HEK293 (cell line): Measurements from ENCODE around the gene PCDHGB5.
A peak's percentile ranks its signal among the peaks of the same experiment; 100 is the strongest.

ENCODE experiments used
- CTCF ChIP-seq: fragments of 450-650 bp; formaldehyde crosslinking; IDR thresholded peaks from 2 replicates; pipeline ENCODE4 v1.5.1; 2016; ENCODE audit warnings: missing biosample characterization, missing genetic modification characterization
- GLIS1 ChIP-seq: fragments of 450-650 bp; formaldehyde crosslinking; IDR thresholded peaks from 2 replicates; pipeline ENCODE4 v1.5.1; 2016; ENCODE audit warnings: missing biosample characterization, missing genetic modification characterization
- GLIS2 ChIP-seq: fragments of 450-650 bp; formaldehyde crosslinking; IDR thresholded peaks from 2 replicates; pipeline ENCODE4 v1.5.1; 2016; ENCODE audit warnings: missing biosample characterization, missing genetic modification characterization
- HOXA7 ChIP-seq: sonication (generic); formaldehyde crosslinking; IDR thresholded peaks from 2 replicates; pipeline ENCODE4 v1.8.1; 2022; ENCODE audit warnings: missing genetic modification reagents, borderline replicate concordance
- KLF10 ChIP-seq: fragments of 450-650 bp; IDR thresholded peaks from 2 replicates; pipeline ENCODE4 v1.5.1; 2018; ENCODE audit warnings: missing biosample characterization, mild to moderate bottlenecking, missing genetic modification characterization
- KLF16 ChIP-seq: fragments of 450-650 bp; formaldehyde crosslinking; IDR thresholded peaks from 2 replicates; pipeline ENCODE4 v1.5.1; 2017; ENCODE audit warnings: missing biosample characterization, missing genetic modification characterization
- PRDM6 ChIP-seq: fragments of 450-650 bp; formaldehyde crosslinking; IDR thresholded peaks from 2 replicates; pipeline ENCODE4 v1.5.1; 2017; ENCODE audit warnings: missing biosample characterization, missing genetic modification characterization
- SP7 ChIP-seq: fragments of 450-650 bp; formaldehyde crosslinking; IDR thresholded peaks from 2 replicates; pipeline ENCODE4 v1.5.1; 2016; ENCODE audit warnings: missing biosample characterization, missing genetic modification characterization
- TRIM28 ChIP-seq: IDR thresholded peaks from 2 replicates; pipeline ENCODE4 v1.6.1; 2011; ENCODE audit warnings: low read length, control low read depth, borderline replicate concordance
- YY1 ChIP-seq: fragments of 450-650 bp; formaldehyde crosslinking; IDR thresholded peaks from 2 replicates; pipeline ENCODE4 v1.5.1; 2018; ENCODE audit warnings: missing biosample characterization, missing genetic modification characterization
- ZBTB1 ChIP-seq: fragments of 450-650 bp; formaldehyde crosslinking; IDR thresholded peaks from 2 replicates; pipeline ENCODE4 v1.5.1; 2016; ENCODE audit warnings: missing biosample characterization, missing genetic modification characterization
- ZBTB21 ChIP-seq: fragments of 450-650 bp; formaldehyde crosslinking; IDR thresholded peaks from 2 replicates; pipeline ENCODE4 v1.5.1; 2017; ENCODE audit warnings: missing biosample characterization, missing genetic modification characterization
- ZBTB44 ChIP-seq: fragments of 450-650 bp; IDR thresholded peaks from 2 replicates; pipeline ENCODE4 v1.5.1; 2018; ENCODE audit warnings: missing biosample characterization, mild to moderate bottlenecking, missing genetic modification characterization
- ZEB2 ChIP-seq: fragments of 450-650 bp; formaldehyde crosslinking; IDR thresholded peaks from 2 replicates; pipeline ENCODE4 v1.5.1; 2016; ENCODE audit warnings: missing biosample characterization, missing genetic modification characterization
- ZFP41 ChIP-seq: fragments of 450-650 bp; formaldehyde crosslinking; IDR thresholded peaks from 2 replicates; pipeline ENCODE4 v1.5.1; 2016; ENCODE audit warnings: missing biosample characterization, missing genetic modification characterization, borderline replicate concordance
- ZIC2 ChIP-seq: fragments of 450-650 bp; formaldehyde crosslinking; IDR thresholded peaks from 2 replicates; pipeline ENCODE4 v1.5.1; 2016; ENCODE audit warnings: missing biosample characterization, missing genetic modification characterization
- ZNF132 ChIP-seq: fragments of 450-650 bp; formaldehyde crosslinking; IDR thresholded peaks from 2 replicates; pipeline ENCODE4 v1.5.1; 2017; ENCODE audit warnings: missing biosample characterization, missing genetic modification characterization, borderline replicate concordance
- ZNF148 ChIP-seq: fragments of 450-650 bp; formaldehyde crosslinking; IDR thresholded peaks from 2 replicates; pipeline ENCODE4 v1.5.0; 2017; ENCODE audit warnings: missing biosample characterization, missing genetic modification characterization, borderline replicate concordance
- ZNF184 ChIP-seq: fragments of 450-650 bp; IDR thresholded peaks from 2 replicates; pipeline ENCODE4 v1.5.1; 2018; ENCODE audit warnings: missing biosample characterization, mild to moderate bottlenecking, missing genetic modification characterization
- ZNF2 ChIP-seq: fragments of 450-650 bp; formaldehyde crosslinking; IDR thresholded peaks from 2 replicates; pipeline ENCODE4 v1.5.1; 2016; ENCODE audit warnings: missing biosample characterization, missing genetic modification characterization
- ZNF513 ChIP-seq: fragments of 450-650 bp; IDR thresholded peaks from 2 replicates; pipeline ENCODE4 v1.5.1; 2018; ENCODE audit warnings: missing biosample characterization, missing genetic modification characterization
- ZNF548 ChIP-seq: fragments of 450-650 bp; formaldehyde crosslinking; IDR thresholded peaks from 2 replicates; pipeline ENCODE4 v1.5.1; 2016; ENCODE audit warnings: missing biosample characterization, missing genetic modification characterization
- ZNF549 ChIP-seq: fragments of 450-650 bp; IDR thresholded peaks from 2 replicates; pipeline ENCODE4 v1.5.1; 2018; ENCODE audit warnings: missing biosample characterization, missing genetic modification characterization, mild to moderate bottlenecking, inconsistent platforms, moderate library complexity
- ZNF558 ChIP-seq: fragments of 450-650 bp; formaldehyde crosslinking; IDR thresholded peaks from 2 replicates; pipeline ENCODE4 v1.5.1; 2016; ENCODE audit warnings: missing biosample characterization, missing genetic modification characterization
- ZNF561 ChIP-seq: fragments of 450-650 bp; IDR thresholded peaks from 2 replicates; pipeline ENCODE4 v1.5.1; 2018; ENCODE audit warnings: missing biosample characterization, missing genetic modification characterization, borderline replicate concordance
- ZNF776 ChIP-seq: fragments of 450-650 bp; formaldehyde crosslinking; IDR thresholded peaks from 2 replicates; pipeline ENCODE4 v1.5.0; 2017; ENCODE audit warnings: missing biosample characterization, missing genetic modification characterization, borderline replicate concordance
- ZNF792 ChIP-seq: fragments of 450-650 bp; formaldehyde crosslinking; IDR thresholded peaks from 2 replicates; pipeline ENCODE4 v1.5.1; 2016; ENCODE audit warnings: missing biosample characterization, missing genetic modification characterization
- ZNF830 ChIP-seq: fragments of 450-650 bp; IDR thresholded peaks from 2 replicates; pipeline ENCODE4 v1.5.0; 2018; ENCODE audit warnings: missing biosample characterization, missing genetic modification characterization, low read depth, mild to moderate bottlenecking, moderate library complexity
- TF ChIP-seq, protein P1 (sequence below): sonication (generic); formaldehyde crosslinking; IDR thresholded peaks from 2 replicates; pipeline ENCODE4 v1.8.1; 2022; ENCODE audit warnings: mild to moderate bottlenecking, moderate library complexity, missing genetic modification reagents

PCDHGB5 gene

GRCh38 chr5:141420855-141421488 lies 23.2 kb downstream of the PCDHGB5 start, which contains the start of gene PCDHGA11 (continued):
- TF ChIP-seq ZNF184 (tag by site-specific recombination) (peak; percentile 33; the same call in 1 of the 2 replicates), ZNF132 (tag by site-specific recombination) (no peak), YY1 (tag by site-specific recombination) (peak; percentile 63; the same call in 1 of the 2 replicates), PRDM6 (no peak), ZFP41 (tag by site-specific recombination) (no peak), CTCF (tag by site-specific recombination) (peak; percentile 59), ZBTB44 (tag by site-specific recombination) (0 out of 2 replicates have a peak, but pooled peaks have one; percentile 31), ZNF558 (tag by site-specific recombination) (0 out of 2 replicates have a peak, but pooled peaks have one; percentile 24), KLF10 (tag by site-specific recombination) (no peak), ZEB2 (0 out of 2 replicates have a peak, but pooled peaks have one; percentile 21), ZNF549 (tag by site-specific recombination) (no peak), GLIS1 (tag by site-specific recombination) (no peak; the same call in 1 of the 2 replicates), KLF16 (tag by site-specific recombination) (no peak), ZNF830 (no peak), GLIS2 (tag by site-specific recombination) (peak; percentile 51; the same call in 1 of the 2 replicates), HOXA7 (CRISPR knock-in tag) (no peak), ZNF776 (tag by site-specific recombination) (no peak), ZNF561 (no peak), ZNF513 (no peak), SP7 (tag by site-specific recombination) (0 out of 2 replicates have a peak, but pooled peaks have one; percentile 28), ZNF548 (no peak), ZBTB21 (tag by site-specific recombination) (no peak), TRIM28 (no peak), ZNF792 (tag by site-specific recombination) (no peak), ZNF2 (tag by site-specific recombination) (peak; percentile 70), ZBTB1 (tag by site-specific recombination) (no peak), ZIC2 (tag by site-specific recombination) (peak; percentile 30; the same call in 1 of the 2 replicates), ZNF148 (tag by site-specific recombination) (no peak)
- TF ChIP-seq, protein P1, sequence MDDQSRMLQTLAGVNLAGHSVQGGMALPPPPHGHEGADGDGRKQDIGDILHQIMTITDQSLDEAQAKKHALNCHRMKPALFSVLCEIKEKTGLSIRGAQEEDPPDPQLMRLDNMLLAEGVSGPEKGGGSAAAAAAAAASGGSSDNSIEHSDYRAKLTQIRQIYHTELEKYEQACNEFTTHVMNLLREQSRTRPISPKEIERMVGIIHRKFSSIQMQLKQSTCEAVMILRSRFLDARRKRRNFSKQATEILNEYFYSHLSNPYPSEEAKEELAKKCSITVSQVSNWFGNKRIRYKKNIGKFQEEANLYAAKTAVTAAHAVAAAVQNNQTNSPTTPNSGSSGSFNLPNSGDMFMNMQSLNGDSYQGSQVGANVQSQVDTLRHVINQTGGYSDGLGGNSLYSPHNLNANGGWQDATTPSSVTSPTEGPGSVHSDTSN (CRISPR knock-in tag): no peak
